Psoas muscle (tissue), 8 donors: ENCODE results near the gene S100B. TPM values are rescaled to one million over a fixed set of nuclear protein-coding genes. Genes with fewer than 3 reads are reported as not detected.

Experiments
- ATAC-seq, 4 donors: fragments of 200-7000 bp; cut with Tn5 transposase; one replicate each; pipeline ENCODE4 v1.9.1; 2020; ENCODE audit warnings: moderate library complexity in 3 of 4, mild to moderate bottlenecking in 2 of 4
- DNase-seq, 2 donors: peaks; one replicate each; pipeline ENCODE4 v3.0.0-alpha.2; 2020
- H3K27ac ChIP-seq: fragments of 200-600 bp; one replicate; pipeline ENCODE4 v1.8.0; 2022
- H3K27me3 ChIP-seq, 3 donors: fragments of 200-600 bp in 1 of 3; one replicate each; pipeline versions ENCODE4 v1.6.1 to v1.8.0; 2013 to 2022; ENCODE audit warnings: low read length in 2 of 3, mild to moderate bottlenecking in 2 of 3, moderate library complexity in 1 of 3; ENCODE audit not compliant: insufficient read depth in 3 of 3
- H3K36me3 ChIP-seq, 2 donors: fragments of 200-600 bp in 1 of 2; one replicate each; pipeline versions ENCODE4 v1.6.1 to v1.8.0; 2013 to 2022; ENCODE audit warnings: low read depth in 1 of 2, mild to moderate bottlenecking in 1 of 2, moderate library complexity in 1 of 2; ENCODE audit not compliant: insufficient read depth in 1 of 2
- H3K4me1 ChIP-seq: fragments of 200-600 bp; one replicate; pipeline ENCODE4 v1.8.0; 2022
- H3K4me3 ChIP-seq: fragments of 200-600 bp; one replicate; pipeline ENCODE4 v1.8.0; 2022; ENCODE audit warnings: mild to moderate bottlenecking
- H3K9me3 ChIP-seq: fragments of 200-600 bp; one replicate; pipeline ENCODE4 v1.8.0; 2022
- CTCF ChIP-seq: fragments of 200-600 bp; IDR thresholded peaks from one replicate; pipeline ENCODE4 v1.8.0; 2022; ENCODE audit warnings: antibody characterized with exemption
- WGBS, 3 donors: extraction: QIAGEN DNeasy Blood & Tissue Kit; methylation state at CpG; one replicate each; pipeline versions ENCODE4 v1.1.6 to v1.1.7; 2013; 5-methylcytosine and 5-hydroxymethylcytosine counted together
- intact Hi-C, 2 donors: fragments of 100-400 bp; cut with DNase I; formaldehyde crosslinking; loops; one replicate each; pipeline versions ENCODE4 v1.11.0 to v1.14.2; 2022
- polyA plus RNA-seq, 3 donors: library from polyadenylated mRNA; stranded (reverse); fragments of 200-250 nt; gene quantifications; one replicate each; pipeline ENCODE4 v1.2.3, GENCODE V29; 2013
- total RNA-seq, 4 donors: library from RNA; stranded (reverse); fragmentation: NEBNext Ultra II Directional in 2 of 4; extraction: Animal tissue kit (Norgen Biotek cat#: 25700) in 2 of 4; gene quantifications; one replicate each; pipeline versions ENCODE4 v1.2.1 to v1.2.4, GENCODE V29; 2021 to 2023
- donor health status: healthy with polysubstance abuse.
- donor health status: DM: no; HTN: no; CAD: no; lungs with moderate emphysema.
- donor health status: Bipolar disorder and iron deficiency.
- donor health status: healthy.
- donor health status: DM: yes; HTN: yes; CAD: no.
- donor health status: DM: no; HTN: no; CAD: no.
- donor health status: DM: no; HTN: no; CAD: no.
- donor health status: DM: yes; HTN: yes; CAD: no.

Gene S100B
- total and polyA plus RNA-seq, 7 donors: 0.52 to 2.0 (median 1.1) TPM

GRCh38 chr21:46617267-46618051, 12.6 kb upstream of the S100B start:
- Histone ChIP-seq H3K36me3 (no peaks in the 10 kb centered on the region), H3K27me3 (peaks cover 0 to 11% (median 0%) of the 10 kb centered on the region in 3 donors), H3K4me3 (no peak overlapping the region), H3K9me3 (no peaks in the 10 kb centered on the region), H3K4me1 (no peaks in the 10 kb centered on the region), H3K27ac (no peak overlapping the region)
- ATAC-seq (no peak), DNase-seq (no peak)
- TF ChIP-seq CTCF: no peak
- 66 to 87% (median 85%) methylated on average over 6 of the region's 6 CpGs for WGBS, 3 donors
- intact Hi-C loops: no loop called here

- Histone ChIP-seq H3K4me1 (no peaks in the 10 kb centered on the region), H3K9me3 (no peaks in the 10 kb centered on the region), H3K27ac (no peak overlapping the region), H3K4me3 (no peak overlapping the region), H3K27me3 (peaks cover 0 to 11% (median 0%) of the 10 kb centered on the region in 3 donors), H3K36me3 (no peaks in the 10 kb centered on the region)
- DNase-seq: no peak
- no peak for TF ChIP-seq CTCF
- no peak for ATAC-seq
- intact Hi-C loops: no loop called here
- WGBS, 3 donors: 92 to 99% (median 94%) methylated on average over 1 of the region's 1 CpG
Measured at GRCh38 chr21:46616656-46617055, 11.8 kb upstream of the S100B start.

- Histone ChIP-seq H3K36me3 (no peaks in the 10 kb centered on the region), H3K4me1 (no peaks in the 10 kb centered on the region), H3K4me3 (no peak overlapping the region), H3K27me3 (peaks cover 0 to 11% (median 0%) of the 10 kb centered on the region in 3 donors), H3K9me3 (no peaks in the 10 kb centered on the region), H3K27ac (no peak overlapping the region)
- no peak for ATAC-seq
- intact Hi-C loops: no loop called here
- no peak for DNase-seq
- TF ChIP-seq CTCF: no peak
- WGBS, 3 donors: 92 to 98% (median 97%) methylated on average over 2 of the region's 2 CpGs
Measured at GRCh38 chr21:46616050-46616449, 11.2 kb upstream of the S100B start.

- no peak overlapping the region for H3K4me3 ChIP-seq
- intact Hi-C loops: no loop called here
- H3K9me3 ChIP-seq: no peaks in the 10 kb centered on the region
- H3K4me1 ChIP-seq: no peaks in the 10 kb centered on the region
- DNase-seq (no peak), ATAC-seq (no peak)
- H3K36me3 ChIP-seq: no peaks in the 10 kb centered on the region
- peaks cover 0 to 4% (median 3%) of the 10 kb centered on the region in 3 donors for H3K27me3 ChIP-seq
- H3K27ac ChIP-seq: no peak overlapping the region
- WGBS, 3 donors: 57 to 65% (median 60%) methylated on average over 6 of the region's 6 CpGs
- TF ChIP-seq CTCF: no peak
Measured at GRCh38 chr21:46613391-46613790, 8.5 kb upstream of the S100B start.
